K562 (cell line): ENCODE results near the gene LSP1. TPM values are rescaled to one million over a fixed set of nuclear protein-coding genes. Genes with fewer than 3 reads are reported as not detected.

ENCODE experiments used
- GABPA ChIP-seq: fragments of 200-800 bp; sonication (Bioruptor generic); conservative IDR thresholded peaks from 2 replicates; pipeline ENCODE4 v1.6.1; 2016; ENCODE audit warnings: low read depth, missing genetic modification characterization, missing compliant biosample characterization
- KLF16 ChIP-seq: IDR thresholded peaks from 2 replicates; pipeline ENCODE4 v1.6.1; 2016; ENCODE audit warnings: antibody characterized with exemption
- PTRF ChIP-seq: fragments of 450-650 bp; IDR thresholded peaks from 2 replicates; pipeline ENCODE4 v1.6.1; 2016; ENCODE audit warnings: mild to moderate bottlenecking, missing genetic modification characterization, missing compliant biosample characterization
- SMARCA4 ChIP-seq: fragments of 450-650 bp; IDR thresholded peaks from 2 replicates; pipeline ENCODE4 v1.6.1; 2016
- ZNF655 ChIP-seq: fragments of 250-450 bp; sonication (Bioruptor Pico); IDR thresholded peaks from 2 replicates; pipeline ENCODE4 v1.5.0; 2021
- ZNF695 ChIP-seq: fragments of 450-650 bp; formaldehyde crosslinking; IDR thresholded peaks from 2 replicates; pipeline ENCODE4 v1.4.0; 2020; ENCODE audit warnings: mild to moderate bottlenecking, moderate library complexity
- ZZZ3 ChIP-seq: fragments of 450-650 bp; IDR thresholded peaks from 2 replicates; pipeline ENCODE4 v1.6.1; 2016; ENCODE audit warnings: antibody characterized with exemption, mild to moderate bottlenecking, moderate library complexity
- polyA plus RNA-seq, 8 experiments: library from polyadenylated mRNA; depleted of rRNA in 4 of 8; stranded (reverse) in 5 of 8; unstranded in 3 of 8; fragments of >200 nt; fragmentation: Nextera tagmentation in 2 of 8; fragmentation: Illumina TruSeq in 1 of 8; extraction: Ambion mirVana in 2 of 8; extraction: Trizol in 1 of 8; gene quantifications; 2 replicates each; pipeline versions ENCODE4 v1.2.1 to v1.2.3, GENCODE V29; 2011 to 2014; ENCODE audit warnings: inconsistent platforms in 1 of 8, missing spikeins in 1 of 8
- total RNA-seq, 7 experiments: library from RNA; depleted of rRNA in 6 of 7; stranded (reverse); fragments of >200 nt in 6 of 7; fragmentation: Illumina TruSeq in 2 of 7; extraction: Trizol in 2 of 7; gene quantifications; 2 replicates each; pipeline versions ENCODE4 v1.2.1 to v1.2.3, GENCODE V29; 2011 to 2021; ENCODE audit warnings: low replicate concordance in 1 of 7
- TF ChIP-seq, protein P1 (sequence below): conservative IDR thresholded peaks from 2 replicates; pipeline ENCODE4 v1.6.1; 2011; ENCODE audit warnings: low read depth, mild to moderate bottlenecking, low read length; ENCODE audit not compliant: control insufficient read depth
- TF ChIP-seq, protein P2 (sequence below): sonication (generic); formaldehyde crosslinking; IDR thresholded peaks from 2 replicates; pipeline ENCODE4 v1.8.1; 2023; ENCODE audit warnings: mild to moderate bottlenecking, missing genetic modification reagents
- TF ChIP-seq, protein P3 (sequence below), 3 experiments: IDR thresholded peaks in 2 of 3; conservative IDR thresholded peaks in 1 of 3; 2 replicates each; pipeline ENCODE4 v1.5.1; 2011 to 2012; ENCODE audit warnings: low read length in 3 of 3, mild to moderate bottlenecking in 3 of 3, control low read depth in 2 of 3, improper control_type of control experiment in 1 of 3, inconsistent platforms in 1 of 3, low read depth in 1 of 3, mixed read lengths in 1 of 3, moderate library complexity in 1 of 3; ENCODE audit not compliant: insufficient read depth in 2 of 3
- TF ChIP-seq, protein P4 (sequence below), 2 experiments: fragments of 450-650 bp; formaldehyde crosslinking in 1 of 2; IDR thresholded peaks; 2 replicates each; pipeline versions ENCODE4 v1.4.0 to v1.6.1; 2014 to 2020; ENCODE audit warnings: mild to moderate bottlenecking in 2 of 2, borderline replicate concordance in 1 of 2, low read depth in 1 of 2

The LSP1 gene
- total and polyA plus RNA-seq, 9 of the 15 experiments (the other 6 are each of a cell fraction or from before 2014, with no cell fraction given), result 0.08 to 2.9 (median 0.65) TPM; not detected in 2

- TF ChIP-seq GABPA (tag), result no peak
- TF ChIP-seq, protein P1, sequence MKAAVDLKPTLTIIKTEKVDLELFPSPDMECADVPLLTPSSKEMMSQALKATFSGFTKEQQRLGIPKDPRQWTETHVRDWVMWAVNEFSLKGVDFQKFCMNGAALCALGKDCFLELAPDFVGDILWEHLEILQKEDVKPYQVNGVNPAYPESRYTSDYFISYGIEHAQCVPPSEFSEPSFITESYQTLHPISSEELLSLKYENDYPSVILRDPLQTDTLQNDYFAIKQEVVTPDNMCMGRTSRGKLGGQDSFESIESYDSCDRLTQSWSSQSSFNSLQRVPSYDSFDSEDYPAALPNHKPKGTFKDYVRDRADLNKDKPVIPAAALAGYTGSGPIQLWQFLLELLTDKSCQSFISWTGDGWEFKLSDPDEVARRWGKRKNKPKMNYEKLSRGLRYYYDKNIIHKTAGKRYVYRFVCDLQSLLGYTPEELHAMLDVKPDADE, result no peak
- no peak for TF ChIP-seq SMARCA4
- no peak for TF ChIP-seq ZNF695 (CRISPR knock-in tag)
- TF ChIP-seq, protein P2, sequence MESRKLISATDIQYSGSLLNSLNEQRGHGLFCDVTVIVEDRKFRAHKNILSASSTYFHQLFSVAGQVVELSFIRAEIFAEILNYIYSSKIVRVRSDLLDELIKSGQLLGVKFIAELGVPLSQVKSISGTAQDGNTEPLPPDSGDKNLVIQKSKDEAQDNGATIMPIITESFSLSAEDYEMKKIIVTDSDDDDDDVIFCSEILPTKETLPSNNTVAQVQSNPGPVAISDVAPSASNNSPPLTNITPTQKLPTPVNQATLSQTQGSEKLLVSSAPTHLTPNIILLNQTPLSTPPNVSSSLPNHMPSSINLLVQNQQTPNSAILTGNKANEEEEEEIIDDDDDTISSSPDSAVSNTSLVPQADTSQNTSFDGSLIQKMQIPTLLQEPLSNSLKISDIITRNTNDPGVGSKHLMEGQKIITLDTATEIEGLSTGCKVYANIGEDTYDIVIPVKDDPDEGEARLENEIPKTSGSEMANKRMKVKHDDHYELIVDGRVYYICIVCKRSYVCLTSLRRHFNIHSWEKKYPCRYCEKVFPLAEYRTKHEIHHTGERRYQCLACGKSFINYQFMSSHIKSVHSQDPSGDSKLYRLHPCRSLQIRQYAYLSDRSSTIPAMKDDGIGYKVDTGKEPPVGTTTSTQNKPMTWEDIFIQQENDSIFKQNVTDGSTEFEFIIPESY (CRISPR knock-in tag), result no peak
- TF ChIP-seq, protein P3, sequence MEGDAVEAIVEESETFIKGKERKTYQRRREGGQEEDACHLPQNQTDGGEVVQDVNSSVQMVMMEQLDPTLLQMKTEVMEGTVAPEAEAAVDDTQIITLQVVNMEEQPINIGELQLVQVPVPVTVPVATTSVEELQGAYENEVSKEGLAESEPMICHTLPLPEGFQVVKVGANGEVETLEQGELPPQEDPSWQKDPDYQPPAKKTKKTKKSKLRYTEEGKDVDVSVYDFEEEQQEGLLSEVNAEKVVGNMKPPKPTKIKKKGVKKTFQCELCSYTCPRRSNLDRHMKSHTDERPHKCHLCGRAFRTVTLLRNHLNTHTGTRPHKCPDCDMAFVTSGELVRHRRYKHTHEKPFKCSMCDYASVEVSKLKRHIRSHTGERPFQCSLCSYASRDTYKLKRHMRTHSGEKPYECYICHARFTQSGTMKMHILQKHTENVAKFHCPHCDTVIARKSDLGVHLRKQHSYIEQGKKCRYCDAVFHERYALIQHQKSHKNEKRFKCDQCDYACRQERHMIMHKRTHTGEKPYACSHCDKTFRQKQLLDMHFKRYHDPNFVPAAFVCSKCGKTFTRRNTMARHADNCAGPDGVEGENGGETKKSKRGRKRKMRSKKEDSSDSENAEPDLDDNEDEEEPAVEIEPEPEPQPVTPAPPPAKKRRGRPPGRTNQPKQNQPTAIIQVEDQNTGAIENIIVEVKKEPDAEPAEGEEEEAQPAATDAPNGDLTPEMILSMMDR (IDR thresholded peaks at IDR 0.05 in 2 of 3, conservative IDR thresholded peaks at IDR 0.05 in 1 of 3; ENCODE audit: insufficient read depth in 2 of 3, low read depth in 1 of 3, low read length in 3 of 3), result peak; percentile 85 to 96 (median 89)
- TF ChIP-seq, protein P4, sequence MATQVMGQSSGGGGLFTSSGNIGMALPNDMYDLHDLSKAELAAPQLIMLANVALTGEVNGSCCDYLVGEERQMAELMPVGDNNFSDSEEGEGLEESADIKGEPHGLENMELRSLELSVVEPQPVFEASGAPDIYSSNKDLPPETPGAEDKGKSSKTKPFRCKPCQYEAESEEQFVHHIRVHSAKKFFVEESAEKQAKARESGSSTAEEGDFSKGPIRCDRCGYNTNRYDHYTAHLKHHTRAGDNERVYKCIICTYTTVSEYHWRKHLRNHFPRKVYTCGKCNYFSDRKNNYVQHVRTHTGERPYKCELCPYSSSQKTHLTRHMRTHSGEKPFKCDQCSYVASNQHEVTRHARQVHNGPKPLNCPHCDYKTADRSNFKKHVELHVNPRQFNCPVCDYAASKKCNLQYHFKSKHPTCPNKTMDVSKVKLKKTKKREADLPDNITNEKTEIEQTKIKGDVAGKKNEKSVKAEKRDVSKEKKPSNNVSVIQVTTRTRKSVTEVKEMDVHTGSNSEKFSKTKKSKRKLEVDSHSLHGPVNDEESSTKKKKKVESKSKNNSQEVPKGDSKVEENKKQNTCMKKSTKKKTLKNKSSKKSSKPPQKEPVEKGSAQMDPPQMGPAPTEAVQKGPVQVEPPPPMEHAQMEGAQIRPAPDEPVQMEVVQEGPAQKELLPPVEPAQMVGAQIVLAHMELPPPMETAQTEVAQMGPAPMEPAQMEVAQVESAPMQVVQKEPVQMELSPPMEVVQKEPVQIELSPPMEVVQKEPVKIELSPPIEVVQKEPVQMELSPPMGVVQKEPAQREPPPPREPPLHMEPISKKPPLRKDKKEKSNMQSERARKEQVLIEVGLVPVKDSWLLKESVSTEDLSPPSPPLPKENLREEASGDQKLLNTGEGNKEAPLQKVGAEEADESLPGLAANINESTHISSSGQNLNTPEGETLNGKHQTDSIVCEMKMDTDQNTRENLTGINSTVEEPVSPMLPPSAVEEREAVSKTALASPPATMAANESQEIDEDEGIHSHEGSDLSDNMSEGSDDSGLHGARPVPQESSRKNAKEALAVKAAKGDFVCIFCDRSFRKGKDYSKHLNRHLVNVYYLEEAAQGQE (IDR thresholded peaks at IDR 0.05; ENCODE audit: borderline replicate concordance), result peak; percentile 42; the same call in 1 of the 2 replicates
- TF ChIP-seq, protein P4 (CRISPR knock-in tag; IDR thresholded peaks at IDR 0.05; ENCODE audit: low read depth), result no peak
- TF ChIP-seq ZZZ3, result no peak
- no peak for TF ChIP-seq PTRF (tag)
- no peak for TF ChIP-seq ZNF655 (CRISPR knock-in tag)
- no peak for TF ChIP-seq KLF16
These were observed 27.7 kb upstream of the LSP1 start (continued) for GRCh38 chr11:1825039-1825740.
